Stomach (tissue), 4 donors: ENCODE measurements around the gene CCDC51.

Source experiments
- EP300 ChIP-seq: sonication (generic); formaldehyde crosslinking; IDR thresholded peaks from one replicate; pipeline ENCODE4 v1.6.1; 2017; ENCODE audit warnings: antibody characterized with exemption
- TF ChIP-seq, protein P1 (sequence below), 7 experiments: fragments of 450-650 bp in 4 of 7; fragments of 200-600 bp in 3 of 7; sonication (generic) in 3 of 7; IDR thresholded peaks; one replicate each; pipeline ENCODE4 v1.5.1; 2016 to 2019; ENCODE audit warnings: antibody characterized with exemption in 7 of 7, control low read depth in 2 of 7, mild to moderate bottlenecking in 1 of 7

DNA sequence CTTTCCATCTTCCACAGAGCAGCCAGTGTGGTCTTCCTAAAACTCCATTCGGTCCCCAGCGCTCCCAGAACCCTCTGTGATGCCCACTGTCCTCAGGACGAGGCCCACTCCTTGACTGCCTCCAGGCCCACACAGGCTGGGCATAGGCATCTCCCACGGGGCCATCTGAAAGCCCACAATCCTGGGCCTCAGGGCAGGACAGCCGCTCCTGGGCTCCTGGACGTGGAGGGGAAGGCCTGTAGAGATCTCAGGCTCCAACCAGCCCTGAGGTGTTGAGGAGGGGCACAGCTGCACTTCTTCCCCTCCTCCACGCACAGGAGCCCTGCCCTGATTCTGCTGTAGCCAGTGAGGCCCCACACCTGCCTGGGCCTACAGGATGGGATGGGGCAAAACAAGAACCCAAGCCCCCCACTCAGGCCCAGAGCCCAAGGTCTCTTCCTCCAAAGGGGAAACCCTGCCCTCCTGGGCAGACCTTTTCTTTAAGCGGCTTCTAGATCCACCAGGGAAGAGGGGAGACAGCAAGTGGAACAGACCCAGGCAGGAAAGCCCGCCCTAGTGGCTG lies 38.1 kb upstream of the CCDC51 start:
- TF ChIP-seq, protein P1, sequence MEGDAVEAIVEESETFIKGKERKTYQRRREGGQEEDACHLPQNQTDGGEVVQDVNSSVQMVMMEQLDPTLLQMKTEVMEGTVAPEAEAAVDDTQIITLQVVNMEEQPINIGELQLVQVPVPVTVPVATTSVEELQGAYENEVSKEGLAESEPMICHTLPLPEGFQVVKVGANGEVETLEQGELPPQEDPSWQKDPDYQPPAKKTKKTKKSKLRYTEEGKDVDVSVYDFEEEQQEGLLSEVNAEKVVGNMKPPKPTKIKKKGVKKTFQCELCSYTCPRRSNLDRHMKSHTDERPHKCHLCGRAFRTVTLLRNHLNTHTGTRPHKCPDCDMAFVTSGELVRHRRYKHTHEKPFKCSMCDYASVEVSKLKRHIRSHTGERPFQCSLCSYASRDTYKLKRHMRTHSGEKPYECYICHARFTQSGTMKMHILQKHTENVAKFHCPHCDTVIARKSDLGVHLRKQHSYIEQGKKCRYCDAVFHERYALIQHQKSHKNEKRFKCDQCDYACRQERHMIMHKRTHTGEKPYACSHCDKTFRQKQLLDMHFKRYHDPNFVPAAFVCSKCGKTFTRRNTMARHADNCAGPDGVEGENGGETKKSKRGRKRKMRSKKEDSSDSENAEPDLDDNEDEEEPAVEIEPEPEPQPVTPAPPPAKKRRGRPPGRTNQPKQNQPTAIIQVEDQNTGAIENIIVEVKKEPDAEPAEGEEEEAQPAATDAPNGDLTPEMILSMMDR (IDR thresholded peaks at IDR 0.05), result no peak
- TF ChIP-seq EP300, result no peak
